Endometrial microvascular endothelial cells (primary cell): ENCODE results near the gene RAET1L. TPM values are rescaled to one million over a fixed set of nuclear protein-coding genes. Genes with fewer than 3 reads are reported as not detected.
"Not testable (repeated sequence)": the region's sequence is repeated elsewhere in the genome, so short reads cannot be mapped to it uniquely, and the experiment has no call there.

Experiments used
- in situ Hi-C: cut with HindIII; loops from 2 replicates; pipeline ENCODE4 v1.10.0; 2017; ENCODE audit warnings: low sequenced_read_pairs, low pct_unique_long_range_greater_than_20kb; ENCODE audit errors: inconsistent ontology term
- total RNA-seq: library from RNA; depleted of rRNA; stranded (reverse); fragments of >200 nt; gene quantifications from one replicate; pipeline ENCODE4 v1.2.3, GENCODE V29; 2015; ENCODE audit errors: inconsistent ontology term

Gene RAET1L
- total RNA-seq = not detected

- in situ Hi-C loops = no loop called here
These were observed at the start of gene RAET1L for GRCh38 chr6:150025201-150025917. RAET1L (minus strand) TSS chr6:150025532; CDS start chr6:150025471, 61 bp downstream.

GRCh38 chr6:150075034-150075421, 49.7 kb upstream of the RAET1L start:
- in situ Hi-C loops = no loop called here

- in situ Hi-C loops = not testable (repeated sequence)
These were observed 49.2 kb upstream of the RAET1L start for GRCh38 chr6:150074396-150075033.

DNA sequence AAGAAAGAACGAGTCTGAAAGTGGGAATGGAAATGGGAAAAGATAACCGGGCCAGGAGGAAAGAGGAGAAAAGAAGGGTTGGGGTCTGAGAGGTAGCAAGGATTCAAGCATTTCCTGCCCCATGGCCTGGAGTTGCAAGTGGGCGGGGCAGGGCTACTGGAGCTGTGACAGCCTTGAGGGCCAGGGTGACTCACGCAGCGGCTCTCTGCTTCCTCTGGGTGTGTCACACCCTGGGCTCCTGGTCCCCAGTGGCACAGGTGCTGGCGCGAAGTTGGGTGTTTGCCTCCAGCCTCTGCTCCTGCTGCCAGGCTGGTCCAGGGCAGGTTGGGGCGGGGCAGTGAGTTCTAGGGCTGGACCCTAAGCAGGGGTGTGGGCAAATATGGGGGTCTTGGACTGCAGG, 46.9 kb upstream of the RAET1L start:
- in situ Hi-C loops = no loop called here

GRCh38 chr6:150070236-150070818, 45.0 kb upstream of the RAET1L start:
- in situ Hi-C loops = no loop called here

- in situ Hi-C loops = no loop called here
These were observed 44.4 kb upstream of the RAET1L start for GRCh38 chr6:150069706-150070105.

DNA sequence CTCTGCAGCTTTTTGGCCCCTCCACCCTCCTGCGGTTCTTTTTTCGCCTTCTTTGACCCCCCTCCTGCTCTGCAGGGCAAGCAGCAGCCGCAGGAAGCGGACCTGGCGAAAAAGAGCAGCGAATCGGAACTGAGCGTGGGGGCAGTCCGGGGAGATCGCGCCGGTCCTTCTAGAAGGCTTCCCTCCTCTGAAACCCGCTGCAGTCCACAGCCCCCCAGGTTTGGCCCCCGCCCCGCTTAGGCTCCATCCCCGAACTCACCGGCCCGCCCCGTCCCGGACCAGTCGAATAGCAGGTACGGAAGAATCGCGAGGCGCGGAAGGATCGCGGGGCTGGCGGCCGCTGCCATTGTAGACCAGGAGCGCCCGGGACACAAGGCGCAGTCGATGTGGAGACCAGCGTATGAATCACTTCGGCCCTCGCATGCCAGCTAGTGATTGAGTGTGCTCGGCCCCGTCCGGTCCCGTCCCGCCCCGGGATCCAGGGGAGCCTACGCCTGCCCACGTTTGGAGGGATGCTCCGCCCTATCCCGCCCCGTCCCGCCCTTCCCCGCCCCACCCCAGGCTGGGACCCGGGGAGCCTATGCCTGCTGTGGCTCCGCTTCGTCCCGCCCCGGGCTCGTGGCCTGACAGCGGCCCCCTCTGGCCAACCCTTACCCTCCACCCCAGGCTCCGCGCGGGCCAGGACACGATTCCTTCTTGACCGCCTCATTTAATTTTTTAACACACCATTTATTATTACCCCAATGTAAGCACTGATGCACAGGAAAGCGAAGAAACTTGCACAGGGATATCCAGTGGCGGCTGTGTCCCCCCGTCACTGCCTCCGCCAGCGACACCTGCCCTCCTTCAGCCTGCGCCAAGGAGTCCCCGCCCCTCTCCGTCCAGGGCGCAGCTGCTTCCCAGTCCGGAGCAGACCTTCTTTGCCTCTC, 43.7 kb upstream of the RAET1L start, which contains the start of gene ULBP3:
TSS of gene ULBP3 (minus strand) at position 402 of the 929 bp plus-strand sequence. CDS start at position 347, 55 bp downstream.
- in situ Hi-C loops = no loop called here

GRCh38 chr6:150068151-150068550, 42.8 kb upstream of the RAET1L start:
- in situ Hi-C loops = no loop called here

- in situ Hi-C loops = no loop called here
These were observed 39.8 kb upstream of the RAET1L start for GRCh38 chr6:150065083-150065482.

DNA sequence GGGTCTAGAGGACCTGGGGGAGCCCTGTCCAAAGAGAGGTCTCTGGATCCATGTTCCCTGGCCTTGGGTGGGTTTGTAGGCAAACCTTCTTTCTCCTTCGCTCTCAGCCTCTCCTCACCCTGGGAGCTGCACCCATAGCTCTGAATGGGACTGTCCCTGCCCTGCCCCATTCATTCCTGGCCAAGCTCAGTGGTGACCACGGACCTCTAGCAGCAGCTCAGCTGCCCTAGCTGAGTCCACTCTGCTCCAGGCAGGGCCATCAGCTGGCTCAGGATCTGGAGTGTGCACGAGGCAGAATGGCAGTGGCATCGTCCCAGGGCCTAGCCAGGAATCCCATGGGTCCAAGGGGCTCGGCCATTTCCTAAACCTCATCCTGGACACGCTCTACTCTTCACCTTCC, 38.3 kb upstream of the RAET1L start:
- in situ Hi-C loops = no loop called here

GRCh38 chr6:150059973-150060372, 34.6 kb upstream of the RAET1L start:
- in situ Hi-C loops = not testable (repeated sequence)

GRCh38 chr6:150058986-150059385, 33.7 kb upstream of the RAET1L start:
- in situ Hi-C loops = no loop called here

DNA sequence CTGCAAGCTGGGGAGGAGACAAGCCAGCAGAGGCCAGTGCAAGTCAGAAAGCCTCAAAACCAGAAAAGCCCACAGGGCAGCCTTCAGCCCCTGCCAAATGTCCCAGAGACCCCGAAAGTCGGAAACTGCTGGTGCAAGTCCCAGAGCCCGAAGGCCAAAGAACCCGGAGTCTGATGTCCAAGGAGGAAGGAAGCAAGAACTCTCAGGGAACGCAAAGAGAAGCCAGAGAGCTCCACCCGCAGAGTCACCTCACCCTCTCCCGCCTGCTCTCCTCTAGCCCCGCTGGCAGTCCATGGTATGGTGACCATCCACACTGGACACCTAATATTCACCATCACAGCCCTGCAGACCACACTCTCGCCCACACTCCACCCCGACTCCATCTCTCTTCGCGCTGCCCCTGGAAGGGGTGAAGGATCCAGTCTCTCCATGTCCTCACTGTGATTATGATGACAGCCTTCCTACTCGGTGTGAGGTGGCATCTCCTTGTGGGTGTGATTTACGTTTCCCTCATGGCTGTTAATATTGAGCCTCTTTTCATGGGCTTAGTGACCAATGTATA, 33.0 kb upstream of the RAET1L start:
- in situ Hi-C loops = no loop called here

DNA sequence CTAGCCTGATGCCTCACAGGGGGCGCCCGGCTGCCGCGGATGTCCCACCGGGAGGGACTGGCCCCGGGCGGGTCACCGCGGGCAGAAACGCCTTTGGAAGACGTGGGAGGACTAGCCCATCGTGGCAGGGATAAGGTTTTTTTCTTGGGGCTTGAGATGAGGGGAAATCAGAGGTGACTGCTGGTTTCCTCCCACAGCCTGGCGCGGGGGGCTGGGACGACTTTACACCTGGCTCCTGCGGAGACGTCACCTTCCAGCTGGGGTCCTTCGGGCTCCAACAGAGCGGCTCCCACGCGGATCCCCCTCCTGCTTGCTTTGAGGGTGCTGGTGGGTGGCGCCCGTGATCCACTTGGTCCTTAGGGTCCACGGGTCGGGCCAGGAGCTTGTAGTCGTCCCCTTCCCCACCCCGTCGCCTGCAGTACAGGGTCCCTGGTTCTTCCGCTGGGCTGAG, 32.2 kb upstream of the RAET1L start:
- in situ Hi-C loops = no loop called here

GRCh38 chr6:150056916-150057315, 31.6 kb upstream of the RAET1L start:
- in situ Hi-C loops = no loop called here

DNA sequence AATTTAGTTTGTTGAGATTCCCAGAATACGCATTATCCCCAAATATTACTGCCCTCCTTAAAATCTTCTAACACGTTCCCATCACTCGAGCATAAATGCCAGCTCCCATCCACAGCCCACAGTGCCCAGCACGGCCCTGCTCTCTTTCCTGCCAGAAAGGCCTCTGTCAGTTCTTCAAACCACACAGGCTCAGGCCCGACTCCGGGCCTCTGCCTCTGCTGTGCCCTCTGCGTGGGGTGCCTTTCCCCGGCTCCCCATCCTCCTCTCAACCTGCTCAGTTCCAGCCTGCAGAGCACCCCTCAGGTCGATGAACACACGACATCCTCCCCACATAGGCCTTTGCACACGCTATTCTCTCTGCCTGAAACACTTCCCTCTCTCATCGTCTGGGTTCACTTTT, 30.8 kb upstream of the RAET1L start:
- in situ Hi-C loops = no loop called here

DNA sequence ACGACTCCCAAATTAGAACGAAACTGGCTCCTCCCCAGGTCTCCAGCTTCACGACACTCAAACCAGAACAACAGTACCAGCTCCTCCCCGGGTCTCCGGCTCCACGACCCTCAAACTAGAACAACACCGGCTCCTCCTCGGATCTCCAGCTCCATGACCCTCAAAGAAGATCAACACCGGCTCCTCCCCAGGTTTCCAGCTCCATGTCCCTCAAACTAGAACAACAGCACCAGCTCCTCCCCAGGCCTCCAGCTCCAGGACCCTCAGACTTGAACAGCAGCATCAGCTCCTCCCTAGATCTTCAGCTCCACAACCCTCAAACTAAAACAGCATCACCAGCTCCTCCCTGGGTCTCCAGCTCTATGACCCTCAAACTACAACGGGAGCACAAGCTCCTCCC, 29.8 kb upstream of the RAET1L start:
- in situ Hi-C loops = no loop called here

- in situ Hi-C loops = no loop called here
These were observed 28.1 kb upstream of the RAET1L start for GRCh38 chr6:150053450-150053849.

GRCh38 chr6:150050846-150051245, 25.5 kb upstream of the RAET1L start:
- in situ Hi-C loops = no loop called here
